Stomach (tissue), 4 donors: ENCODE data around the gene FASTK.

Source experiments
- CTCF ChIP-seq, 7 experiments: fragments of 450-650 bp in 4 of 7; fragments of 200-600 bp in 3 of 7; sonication (generic) in 3 of 7; IDR thresholded peaks; one replicate each; pipeline ENCODE4 v1.5.1; 2016 to 2019; ENCODE audit warnings: antibody characterized with exemption in 7 of 7, control low read depth in 2 of 7, mild to moderate bottlenecking in 1 of 7
- POLR2AphosphoS5 ChIP-seq, 3 donors: sonication (generic); formaldehyde crosslinking; IDR thresholded peaks; one replicate each; pipeline ENCODE4 v1.6.1; 2016; ENCODE audit warnings: antibody characterized with exemption in 3 of 3

- TF ChIP-seq CTCF (IDR thresholded peaks at IDR 0.05), result peak in 6 of 7 experiments; percentile 50 to 90 (median 86)
- peak in 1 of 3 donors; percentile 84 for TF ChIP-seq POLR2AphosphoS5 (IDR thresholded peaks at IDR 0.05)
Observed at GRCh38 chr7:151110941-151111645, 30.5 kb upstream of the FASTK start.
